ENCODE data around the gene IMPDH1.

DNA sequence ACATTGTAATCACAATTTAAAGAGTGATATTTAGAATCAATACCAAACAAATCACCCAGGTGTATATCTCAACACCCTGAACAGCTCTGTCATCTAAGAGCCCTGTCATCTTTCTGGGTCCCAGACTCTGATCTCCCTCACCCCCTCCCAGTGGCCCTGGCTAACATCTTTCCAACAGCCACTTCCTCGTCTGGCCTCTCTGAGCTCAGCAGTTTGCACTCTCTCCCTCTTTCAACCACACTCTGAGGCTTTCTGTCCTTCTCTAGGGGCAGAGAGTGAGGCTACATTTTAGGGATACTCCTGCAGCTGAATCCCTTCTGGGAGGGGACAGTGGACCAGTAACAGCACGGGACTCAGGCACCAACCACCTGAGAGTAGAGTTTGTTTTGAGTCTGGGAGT is 31.1 kb downstream of the IMPDH1 start:
- TF ChIP-seq, protein P1, sequence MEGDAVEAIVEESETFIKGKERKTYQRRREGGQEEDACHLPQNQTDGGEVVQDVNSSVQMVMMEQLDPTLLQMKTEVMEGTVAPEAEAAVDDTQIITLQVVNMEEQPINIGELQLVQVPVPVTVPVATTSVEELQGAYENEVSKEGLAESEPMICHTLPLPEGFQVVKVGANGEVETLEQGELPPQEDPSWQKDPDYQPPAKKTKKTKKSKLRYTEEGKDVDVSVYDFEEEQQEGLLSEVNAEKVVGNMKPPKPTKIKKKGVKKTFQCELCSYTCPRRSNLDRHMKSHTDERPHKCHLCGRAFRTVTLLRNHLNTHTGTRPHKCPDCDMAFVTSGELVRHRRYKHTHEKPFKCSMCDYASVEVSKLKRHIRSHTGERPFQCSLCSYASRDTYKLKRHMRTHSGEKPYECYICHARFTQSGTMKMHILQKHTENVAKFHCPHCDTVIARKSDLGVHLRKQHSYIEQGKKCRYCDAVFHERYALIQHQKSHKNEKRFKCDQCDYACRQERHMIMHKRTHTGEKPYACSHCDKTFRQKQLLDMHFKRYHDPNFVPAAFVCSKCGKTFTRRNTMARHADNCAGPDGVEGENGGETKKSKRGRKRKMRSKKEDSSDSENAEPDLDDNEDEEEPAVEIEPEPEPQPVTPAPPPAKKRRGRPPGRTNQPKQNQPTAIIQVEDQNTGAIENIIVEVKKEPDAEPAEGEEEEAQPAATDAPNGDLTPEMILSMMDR (IDR thresholded peaks at IDR 0.05; ENCODE audit: low read depth, low read length) = no peak
- no peak for TF ChIP-seq EZH2phosphoT487 (IDR thresholded peaks at IDR 0.05; ENCODE audit: low read depth)
